DOHH2 (cell line): ENCODE measurements around the gene ZNF384.

ENCODE experiments used
- H3F3A ChIP-seq: fragments of 200-600 bp; sonication (generic), shearing (Covaris generic); 2 replicates; pipeline ENCODE4 v1.6.0; 2016; ENCODE audit warnings: antibody characterized with exemption, mild to moderate bottlenecking; ENCODE audit not compliant: control insufficient read depth, insufficient read depth
- H3K27ac ChIP-seq: fragments of 200-600 bp; sonication (generic); 2 replicates; pipeline ENCODE4 v1.5.1; 2014; ENCODE audit warnings: low read depth, mild to moderate bottlenecking, low read length, moderate library complexity
- H3K27me3 ChIP-seq: fragments of 200-600 bp; sonication (generic); 2 replicates; pipeline ENCODE4 v1.6.1; 2014; ENCODE audit warnings: mild to moderate bottlenecking, low read length, mixed read lengths; ENCODE audit not compliant: control insufficient read depth
- H3K36me3 ChIP-seq: fragments of 200-600 bp; sonication (generic); 2 replicates; pipeline ENCODE4 v1.6.1; 2014; ENCODE audit warnings: mild to moderate bottlenecking, low read length, moderate library complexity, mixed read lengths; ENCODE audit not compliant: control insufficient read depth
- H3K4me1 ChIP-seq: fragments of 200-600 bp; sonication (generic); 2 replicates; pipeline ENCODE4 v1.6.1; 2014; ENCODE audit warnings: mild to moderate bottlenecking, low read length, mixed read lengths; ENCODE audit not compliant: control insufficient read depth
- H3K4me2 ChIP-seq: fragments of 200-600 bp; sonication (generic); 2 replicates; pipeline ENCODE4 v1.6.0; 2014; ENCODE audit warnings: mild to moderate bottlenecking, low read length, moderate library complexity
- H3K4me3 ChIP-seq: fragments of 200-600 bp; sonication (generic); 2 replicates; pipeline ENCODE4 v1.5.1; 2014; ENCODE audit warnings: mild to moderate bottlenecking, low read length, mixed read lengths
- H3K79me2 ChIP-seq: fragments of 200-600 bp; sonication (generic); 2 replicates; pipeline ENCODE4 v1.6.1; 2014; ENCODE audit warnings: mild to moderate bottlenecking, low read length, mixed read lengths; ENCODE audit not compliant: control insufficient read depth
- H3K9me2 ChIP-seq: fragments of 200-600 bp; sonication (generic); replicated peaks from 2 replicates; pipeline ENCODE4 v1.6.1; 2014; ENCODE audit warnings: mild to moderate bottlenecking, low read length, mixed read lengths; ENCODE audit not compliant: control insufficient read depth
- H3K9me3 ChIP-seq: fragments of 200-600 bp; sonication (generic); 2 replicates; pipeline ENCODE4 v1.6.1; 2014; ENCODE audit warnings: antibody characterized with exemption, low read length, mixed read lengths; ENCODE audit not compliant: control insufficient read depth, insufficient read depth
- H4K20me1 ChIP-seq: fragments of 200-600 bp; sonication (generic); 2 replicates; pipeline ENCODE4 v1.6.0; 2014; ENCODE audit warnings: low read depth, mild to moderate bottlenecking, antibody characterized with exemption, low read length, moderate library complexity; ENCODE audit not compliant: control insufficient read depth, insufficient read depth
- EZH2phosphoT487 ChIP-seq: fragments of 200-600 bp; sonication (generic); IDR thresholded peaks from 2 replicates; pipeline ENCODE4 v1.6.1; 2017; ENCODE audit warnings: borderline replicate concordance, mild to moderate bottlenecking, antibody characterized with exemption, low read length, moderate library complexity, mixed read lengths
- TF ChIP-seq, protein P1 (sequence below): fragments of 200-600 bp; sonication (generic); IDR thresholded peaks from one replicate; pipeline ENCODE4 v1.5.1; 2014; ENCODE audit warnings: antibody characterized with exemption, mild to moderate bottlenecking, low read depth, low read length; ENCODE audit not compliant: poor library complexity, severe bottlenecking

ZNF384 gene

GRCh38 chr12:6662602-6662905, 26.6 kb downstream of the ZNF384 start:
- peaks cover 19% of the 10 kb centered on the region for H3K79me2 ChIP-seq
- no peak overlapping the region for H3K27ac ChIP-seq
- H3K36me3 ChIP-seq = peaks cover 14% of the 10 kb centered on the region
- TF ChIP-seq, protein P1, sequence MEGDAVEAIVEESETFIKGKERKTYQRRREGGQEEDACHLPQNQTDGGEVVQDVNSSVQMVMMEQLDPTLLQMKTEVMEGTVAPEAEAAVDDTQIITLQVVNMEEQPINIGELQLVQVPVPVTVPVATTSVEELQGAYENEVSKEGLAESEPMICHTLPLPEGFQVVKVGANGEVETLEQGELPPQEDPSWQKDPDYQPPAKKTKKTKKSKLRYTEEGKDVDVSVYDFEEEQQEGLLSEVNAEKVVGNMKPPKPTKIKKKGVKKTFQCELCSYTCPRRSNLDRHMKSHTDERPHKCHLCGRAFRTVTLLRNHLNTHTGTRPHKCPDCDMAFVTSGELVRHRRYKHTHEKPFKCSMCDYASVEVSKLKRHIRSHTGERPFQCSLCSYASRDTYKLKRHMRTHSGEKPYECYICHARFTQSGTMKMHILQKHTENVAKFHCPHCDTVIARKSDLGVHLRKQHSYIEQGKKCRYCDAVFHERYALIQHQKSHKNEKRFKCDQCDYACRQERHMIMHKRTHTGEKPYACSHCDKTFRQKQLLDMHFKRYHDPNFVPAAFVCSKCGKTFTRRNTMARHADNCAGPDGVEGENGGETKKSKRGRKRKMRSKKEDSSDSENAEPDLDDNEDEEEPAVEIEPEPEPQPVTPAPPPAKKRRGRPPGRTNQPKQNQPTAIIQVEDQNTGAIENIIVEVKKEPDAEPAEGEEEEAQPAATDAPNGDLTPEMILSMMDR = no peak
- TF ChIP-seq EZH2phosphoT487 = no peak
- no peaks in the 10 kb centered on the region for H3K27me3 ChIP-seq
- H3K4me2 ChIP-seq = peak overlapping the region; percentile 82
- H3K9me2 ChIP-seq = no peaks in the 10 kb centered on the region
- H3K4me1 ChIP-seq = peaks cover 20% of the 10 kb centered on the region
- H3K9me3 ChIP-seq = no peaks in the 10 kb centered on the region
- peaks cover 21% of the 10 kb centered on the region for H3F3A ChIP-seq
- H4K20me1 ChIP-seq = no peaks in the 10 kb centered on the region
- H3K4me3 ChIP-seq = peak overlapping the region; percentile 82

DNA sequence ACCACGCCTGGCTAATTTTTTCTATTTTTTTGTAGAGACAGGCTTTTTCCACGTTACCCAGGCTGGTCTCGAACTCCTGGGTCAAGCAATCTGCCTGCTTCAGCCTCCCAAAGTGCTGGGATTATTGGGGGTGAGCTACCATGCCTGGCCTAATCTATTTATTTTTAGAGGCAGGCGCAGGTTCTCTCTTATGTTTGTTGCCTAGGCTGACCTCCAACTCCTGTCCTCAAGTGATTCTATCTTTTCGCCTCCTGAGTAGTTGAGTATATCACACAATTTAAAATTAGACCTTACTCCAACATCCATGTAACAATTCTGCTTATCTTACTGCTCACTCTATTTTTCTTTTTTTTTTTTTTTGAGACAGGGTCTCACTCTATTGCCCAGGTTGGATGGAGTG, 35.2 kb downstream of the ZNF384 start:
- H4K20me1 ChIP-seq = no peaks in the 10 kb centered on the region
- peaks cover 3% of the 10 kb centered on the region; the same call in 1 of the 2 replicates for H3K79me2 ChIP-seq
- no peak overlapping the region for H3K4me3 ChIP-seq
- H3K9me3 ChIP-seq = no peaks in the 10 kb centered on the region
- no peaks in the 10 kb centered on the region for H3K27me3 ChIP-seq
- H3K27ac ChIP-seq = no peak overlapping the region
- H3F3A ChIP-seq = no peaks in the 10 kb centered on the region
- H3K36me3 ChIP-seq = peaks cover 39% of the 10 kb centered on the region
- TF ChIP-seq, protein P1 = no peak
- TF ChIP-seq EZH2phosphoT487 = no peak
- H3K9me2 ChIP-seq = no peaks in the 10 kb centered on the region
- no peak overlapping the region for H3K4me2 ChIP-seq
- H3K4me1 ChIP-seq = peaks cover 11% of the 10 kb centered on the region

DNA sequence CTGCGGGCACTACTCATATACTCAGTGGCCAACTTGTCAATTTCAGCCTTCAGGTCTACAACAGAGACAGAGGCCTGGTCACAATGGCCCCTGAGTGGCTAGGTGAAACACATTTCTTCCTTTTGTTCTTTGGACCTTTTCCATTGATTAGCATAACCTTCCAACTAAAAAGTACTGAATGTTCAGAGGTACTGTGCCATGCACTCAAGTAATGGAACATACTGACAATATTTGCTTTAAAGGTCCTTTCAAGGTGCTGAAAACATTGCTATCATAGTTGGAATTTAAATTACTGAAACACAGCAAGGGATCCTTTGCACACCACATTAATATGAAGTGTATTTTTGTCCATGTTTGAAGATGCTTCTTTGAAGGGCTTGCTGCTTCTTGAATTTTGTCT, 35.8 kb downstream of the ZNF384 start:
- H3K27ac ChIP-seq = no peak overlapping the region
- no peak overlapping the region for H3K4me3 ChIP-seq
- TF ChIP-seq, protein P1 = no peak
- TF ChIP-seq EZH2phosphoT487 = no peak
- H3K36me3 ChIP-seq = peaks cover 40% of the 10 kb centered on the region
- H3K27me3 ChIP-seq = no peaks in the 10 kb centered on the region
- H3K9me2 ChIP-seq = no peaks in the 10 kb centered on the region
- H3K79me2 ChIP-seq = no peaks in the 10 kb centered on the region
- H3K9me3 ChIP-seq = no peaks in the 10 kb centered on the region
- no peak overlapping the region for H3K4me2 ChIP-seq
- H3F3A ChIP-seq = no peaks in the 10 kb centered on the region
- H3K4me1 ChIP-seq = peaks cover 11% of the 10 kb centered on the region
- H4K20me1 ChIP-seq = no peaks in the 10 kb centered on the region

DNA sequence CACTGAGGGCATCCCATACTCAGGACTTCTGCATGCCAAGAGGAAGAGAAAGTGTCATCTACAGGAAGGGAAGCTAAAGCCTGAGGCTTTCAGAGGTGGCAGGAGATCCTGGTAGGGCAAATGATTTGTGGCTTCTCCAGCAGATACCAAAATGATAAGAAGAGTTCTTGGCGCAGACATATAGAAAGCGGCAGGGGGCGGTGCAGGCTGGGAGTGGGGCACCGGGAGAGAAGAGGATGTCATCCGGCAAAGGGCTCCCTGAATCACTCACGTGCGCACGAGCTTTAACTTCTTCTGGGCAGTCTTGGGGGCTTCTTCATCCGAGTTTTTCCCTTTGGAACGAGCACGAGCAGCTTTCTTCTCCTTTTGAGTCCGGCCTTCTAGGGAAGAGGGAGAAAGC, 36.8 kb downstream of the ZNF384 start:
- no peak overlapping the region for H3K4me2 ChIP-seq
- H3K9me2 ChIP-seq = no peaks in the 10 kb centered on the region
- no peak overlapping the region for H3K27ac ChIP-seq
- no peaks in the 10 kb centered on the region for H3F3A ChIP-seq
- H3K79me2 ChIP-seq = no peaks in the 10 kb centered on the region
- no peaks in the 10 kb centered on the region for H3K9me3 ChIP-seq
- peaks cover 46% of the 10 kb centered on the region for H3K36me3 ChIP-seq
- H3K27me3 ChIP-seq = no peaks in the 10 kb centered on the region
- H3K4me1 ChIP-seq = peaks cover 19% of the 10 kb centered on the region
- H3K4me3 ChIP-seq = no peak overlapping the region
- TF ChIP-seq, protein P1 = no peak
- no peak for TF ChIP-seq EZH2phosphoT487
- H4K20me1 ChIP-seq = no peaks in the 10 kb centered on the region
